Stimulated activated CD8-positive, alpha-beta memory T cell treated with anti-CD3 and anti-CD28 coated beads, Interleukin-15, amount 100 ng/mL, for 4 hours (primary cell): ENCODE data around the gene DTNB.
"Not testable (repeated sequence)": the region's sequence is repeated elsewhere in the genome, so short reads cannot be mapped to it uniquely, and the experiment has no call there.

Source experiments
- DNase-seq, 2 donors: peaks; one replicate each; pipeline ENCODE4 v3.0.0-alpha.2; 2020; ENCODE audit warnings: low read depth in 2 of 2

The DTNB gene

GRCh38 chr2:25419678-25420242 is 253.6 kb downstream of the DTNB start:
- no peak for DNase-seq

GRCh38 chr2:25418944-25419677 is 254.3 kb downstream of the DTNB start:
- no peak for DNase-seq

- DNase-seq, result no peak
Observed at GRCh38 chr2:25417715-25418369, 255.5 kb downstream of the DTNB start.

GRCh38 chr2:25416674-25417073 is 256.7 kb downstream of the DTNB start:
- no peak for DNase-seq

GRCh38 chr2:25414781-25415180 is 258.6 kb downstream of the DTNB start:
- no peak for DNase-seq

GRCh38 chr2:25413409-25413808 is 260.0 kb downstream of the DTNB start:
- not testable (repeated sequence) for DNase-seq

GRCh38 chr2:25411753-25412152 is 261.6 kb downstream of the DTNB start:
- DNase-seq, result no peak

- no peak for DNase-seq
Observed at GRCh38 chr2:25411281-25411680, 262.1 kb downstream of the DTNB start.

GRCh38 chr2:25410370-25410769 is 263.0 kb downstream of the DTNB start:
- no peak for DNase-seq

GRCh38 chr2:25409468-25409867 is 263.9 kb downstream of the DTNB start:
- no peak for DNase-seq

GRCh38 chr2:25409044-25409443 is 264.3 kb downstream of the DTNB start:
- no peak for DNase-seq

- no peak for DNase-seq
Observed at GRCh38 chr2:25405611-25406295, 267.6 kb downstream of the DTNB start.

- not testable (repeated sequence) for DNase-seq
Observed at GRCh38 chr2:25403120-25403760, 270.1 kb downstream of the DTNB start.

- DNase-seq, result no peak
Observed at GRCh38 chr2:25402477-25402876, 270.9 kb downstream of the DTNB start.

GRCh38 chr2:25401307-25402026 is 271.9 kb downstream of the DTNB start:
- no peak for DNase-seq

GRCh38 chr2:25400576-25401216 is 272.7 kb downstream of the DTNB start:
- no peak for DNase-seq

- DNase-seq, result no peak
Observed at GRCh38 chr2:25400169-25400568, 273.2 kb downstream of the DTNB start.

- no peak for DNase-seq
Observed at GRCh38 chr2:25398534-25398933, 274.8 kb downstream of the DTNB start.

- DNase-seq, result no peak
Observed at GRCh38 chr2:25397777-25398176, 275.6 kb downstream of the DTNB start.

- DNase-seq, result no peak
Observed at GRCh38 chr2:25389161-25389560, 284.2 kb downstream of the DTNB start.

GRCh38 chr2:25388491-25388890 is 284.9 kb downstream of the DTNB start:
- no peak for DNase-seq
